CD4-positive, alpha-beta memory T cell (primary cell): Measurements from ENCODE around the gene PLXNA3. TPM values are rescaled to one million over a fixed set of nuclear protein-coding genes. Genes with fewer than 3 reads are reported as not detected.

Experiments used
- CTCF ChIA-PET: fragments of 350-600 bp; sonication (Branson Sonifier 250); formaldehyde crosslinking; loops from one replicate; lab custom pipeline; 2021; ENCODE audit warnings: inconsistent platforms; ENCODE audit not compliant: partially characterized antibody; lab: Charles Lee
- POLR2A ChIA-PET: fragments of 350-600 bp; sonication (Branson Sonifier 250); formaldehyde crosslinking; loops from one replicate; lab custom pipeline; 2021; ENCODE audit not compliant: partially characterized antibody; lab: Charles Lee
- DNase-seq, 5 donors: peaks; one replicate each; pipeline versions ENCODE4 v3.0.0 to v3.0.0-alpha.2; 2020 to 2022; ENCODE audit warnings: mixed read lengths in 1 of 5
- H3K27ac ChIP-seq: one replicate; pipeline ENCODE4 v1.7.0; 2013; ENCODE audit warnings: low read depth, low read length
- H3K27me3 ChIP-seq: 2 replicates; pipeline ENCODE4 v1.7.0; 2013; ENCODE audit warnings: mild to moderate bottlenecking, low read length, moderate library complexity; ENCODE audit not compliant: insufficient read depth
- H3K36me3 ChIP-seq: 2 replicates; pipeline ENCODE4 v1.7.0; 2013; ENCODE audit warnings: mild to moderate bottlenecking, low read length, moderate library complexity; ENCODE audit not compliant: insufficient read depth
- H3K4me1 ChIP-seq: 2 replicates; pipeline ENCODE4 v1.7.0; 2013; ENCODE audit warnings: mild to moderate bottlenecking, low read length, moderate library complexity; ENCODE audit not compliant: insufficient read depth
- H3K4me3 ChIP-seq, 2 donors: one replicate each; pipeline ENCODE4 v1.7.0; 2013; ENCODE audit warnings: low read length in 2 of 2, mild to moderate bottlenecking in 1 of 2
- H3K9me3 ChIP-seq, 2 donors: one replicate each; pipeline ENCODE4 v1.7.0; 2013; ENCODE audit warnings: low read length in 2 of 2, control low read depth in 1 of 2; ENCODE audit not compliant: control insufficient read depth in 1 of 2
- H3K27ac Mint-ChIP-seq, 7 donors: one replicate each; pipeline ENCODE4 v1.8.0; 2020 to 2021; ENCODE audit warnings: mixed read lengths in 7 of 7, mild to moderate bottlenecking in 6 of 7, inconsistent platforms in 3 of 7, moderate library complexity in 3 of 7
- H3K27me3 Mint-ChIP-seq, 2 donors: one replicate each; pipeline ENCODE4 v1.8.0; 2020 to 2021; ENCODE audit warnings: mixed read lengths in 2 of 2
- H3K36me3 Mint-ChIP-seq, 2 donors: one replicate each; pipeline ENCODE4 v1.8.0; 2020 to 2021; ENCODE audit warnings: mixed read lengths in 2 of 2, inconsistent platforms in 1 of 2, mild to moderate bottlenecking in 1 of 2
- H3K4me1 Mint-ChIP-seq, 4 donors: one replicate each; pipeline ENCODE4 v1.8.0; 2020 to 2021; ENCODE audit warnings: mixed read lengths in 4 of 4, mild to moderate bottlenecking in 1 of 4
- H3K4me3 Mint-ChIP-seq, 8 donors: one replicate each; pipeline ENCODE4 v1.8.0; 2020 to 2021; ENCODE audit warnings: mixed read lengths in 8 of 8, mild to moderate bottlenecking in 7 of 8, moderate library complexity in 6 of 8, inconsistent platforms in 3 of 8
- H3K9me3 Mint-ChIP-seq, 8 donors: one replicate each; pipeline ENCODE4 v1.8.0; 2020 to 2021; ENCODE audit warnings: mixed read lengths in 8 of 8, mild to moderate bottlenecking in 5 of 8, inconsistent platforms in 3 of 8, moderate library complexity in 1 of 8
- intact Hi-C: fragments of 100-400 bp; cut with micrococcal nuclease; formaldehyde crosslinking; loops from one replicate; pipeline ENCODE4 v1.15.1; 2023
- polyA plus RNA-seq, 2 donors: library from polyadenylated mRNA; unstranded; fragments of 300-500 nt; fragmentation: Illumina TruSeq; gene quantifications; one replicate each; pipeline ENCODE4 v1.2.3, GENCODE V29; 2021
- total RNA-seq, 2 experiments: library from RNA; stranded (reverse); gene quantifications; one replicate each; pipeline ENCODE4 v1.2.3, GENCODE V29; 2021

PLXNA3 gene
- total and polyA plus RNA-seq, 4 experiments from 2014 or later, result 0.29 to 90.3 (median 40.0) TPM

- peaks cover 7 to 51% (median 23%) of the 10 kb centered on the region in 4 donors for H3K4me1 Mint-ChIP-seq
- intact Hi-C loops, result loop anchor here (2.0 to 5.0 kb wide), 3 partner anchors 15 to 48 kb away; partner anchors contain the start of genes ATP6AP1, LAGE3 and SLC10A3
- peak within 1 kb of the TSS; percentile 3 to 45 for H3K4me3 ChIP-seq
- H3K4me3 Mint-ChIP-seq, result peak within 1 kb of the TSS; percentile 63 to 86 (median 77)
- ChIA-PET POLR2A (interaction anchor here (0.6 to 8.5 kb wide), 6 partner anchors 13 to 46 kb away, joined by 3 to 42 read pairs (median 4); partner anchors contain the start of genes PLXNA3, RPL10 and SLC10A3), CTCF (no interaction called here)
- DNase-seq, result peak; percentile 59 to 67 (median 62)
- peaks cover 8% of the 10 kb centered on the region for H3K36me3 ChIP-seq
- H3K27ac Mint-ChIP-seq, result peak within 1 kb of the TSS; percentile 81 to 95 (median 89)
- H3K27me3 ChIP-seq, result no peaks in the 10 kb centered on the region
- H3K4me1 ChIP-seq, result peaks cover 49% of the 10 kb centered on the region
- H3K9me3 Mint-ChIP-seq, result no peaks in the 10 kb centered on the region
- H3K36me3 Mint-ChIP-seq, result peaks cover 3 to 20% of the 10 kb centered on the region in 2 donors
- no peaks in the 10 kb centered on the region for H3K27me3 Mint-ChIP-seq
- no peaks in the 10 kb centered on the region for H3K9me3 ChIP-seq
- H3K27ac ChIP-seq, result peak within 1 kb of the TSS; percentile 69
Measured at GRCh38 chrX:154443992-154444754, 13.9 kb upstream of the PLXNA3 start, which contains the start of gene FAM50A. Gene FAM50A (plus strand): TSS chrX:154444141. CDS start chrX:154444236, 95 bp downstream.

- POLR2A ChIA-PET, result interaction anchor here (0.6 to 8.5 kb wide), 4 partner anchors 13 to 45 kb away, joined by 3 to 42 read pairs (median 6); partner anchors contain the start of genes PLXNA3 and SLC10A3
- Histone ChIP-seq H3K27ac (peak overlapping the region; percentile 67), H3K36me3 (peaks cover 9% of the 10 kb centered on the region), H3K4me3 (peak overlapping the region; percentile 3 to 45), H3K27me3 (no peaks in the 10 kb centered on the region), H3K4me1 (peaks cover 49% of the 10 kb centered on the region), H3K9me3 (no peaks in the 10 kb centered on the region)
- Mint-ChIP-seq H3K4me1 (peaks cover 7 to 48% (median 23%) of the 10 kb centered on the region in 4 donors), H3K27ac (peak overlapping the region in 5 of 7 donors; percentile 4 to 68 (median 22)), H3K4me3 (peak overlapping the region; percentile 3 to 58 (median 29)), H3K36me3 (peaks cover 3 to 20% of the 10 kb centered on the region in 2 donors), H3K9me3 (no peaks in the 10 kb centered on the region), H3K27me3 (no peaks in the 10 kb centered on the region)
- CTCF ChIA-PET, result interaction anchor here (0.7 kb wide), 1 partner anchor 30 kb away, joined by 3 read pairs; no protein-coding TSS in a partner anchor
- intact Hi-C loops, result loop anchor here (2.0 to 5.0 kb wide), 3 partner anchors 16 to 48 kb away; partner anchors contain the start of genes ATP6AP1, LAGE3 and SLC10A3
- DNase-seq, result no peak
Measured at GRCh38 chrX:154444755-154445246, 13.3 kb upstream of the PLXNA3 start.

GRCh38 chrX:154445776-154446175, 12.3 kb upstream of the PLXNA3 start:
- peaks cover 42% of the 10 kb centered on the region for H3K4me1 ChIP-seq
- H3K9me3 ChIP-seq, result no peaks in the 10 kb centered on the region
- POLR2A ChIA-PET, result interaction anchor here (0.9 to 8.5 kb wide), 4 partner anchors 13 to 48 kb away, joined by 4 to 42 read pairs (median 4); partner anchors contain the start of genes PLXNA3 and RPL10
- DNase-seq, result no peak
- Mint-ChIP-seq H3K9me3 (no peaks in the 10 kb centered on the region), H3K27me3 (no peaks in the 10 kb centered on the region), H3K4me3 (peak overlapping the region in 1 of 8 donors; percentile 35), H3K36me3 (peaks cover 3 to 22% of the 10 kb centered on the region in 2 donors), H3K4me1 (peaks cover 7 to 48% (median 19%) of the 10 kb centered on the region in 4 donors), H3K27ac (peak overlapping the region in 2 of 7 donors; percentile 52 to 61)
- CTCF ChIA-PET, result interaction anchor here (1.1 kb wide), 1 partner anchor 47 kb away, joined by 3 read pairs; the partner anchor contains the start of gene RPL10
- H3K27me3 ChIP-seq, result no peaks in the 10 kb centered on the region
- peaks cover 12% of the 10 kb centered on the region for H3K36me3 ChIP-seq
- intact Hi-C loops, result loop anchor here (2.0 kb wide), 1 partner anchor 17 kb away; the partner anchor contains the start of gene ATP6AP1
- H3K4me3 ChIP-seq, result no peak overlapping the region
- no peak overlapping the region for H3K27ac ChIP-seq

- H3K27me3 ChIP-seq, result no peaks in the 10 kb centered on the region
- H3K9me3 ChIP-seq, result no peaks in the 10 kb centered on the region
- H3K27ac Mint-ChIP-seq, result peak overlapping the region in 1 of 7 donors; percentile 68
- CTCF ChIA-PET, result interaction anchor here (1.1 kb wide), 1 partner anchor 47 kb away, joined by 3 read pairs; the partner anchor contains the start of gene RPL10
- no peaks in the 10 kb centered on the region for H3K9me3 Mint-ChIP-seq
- peaks cover 3 to 18% of the 10 kb centered on the region in 2 donors for H3K36me3 Mint-ChIP-seq
- peaks cover 7 to 41% (median 14%) of the 10 kb centered on the region in 4 donors for H3K4me1 Mint-ChIP-seq
- no peaks in the 10 kb centered on the region for H3K27me3 Mint-ChIP-seq
- no peak overlapping the region for H3K4me3 Mint-ChIP-seq
- H3K36me3 ChIP-seq, result peaks cover 13% of the 10 kb centered on the region
- H3K27ac ChIP-seq, result no peak overlapping the region
- intact Hi-C loops, result no loop called here
- POLR2A ChIA-PET, result interaction anchor here (0.9 to 8.5 kb wide), 4 partner anchors 12 to 48 kb away, joined by 3 to 42 read pairs (median 4); partner anchors contain the start of genes PLXNA3, RPL10 and TAFAZZIN
- H3K4me1 ChIP-seq, result peaks cover 36% of the 10 kb centered on the region
- H3K4me3 ChIP-seq, result no peak overlapping the region
- DNase-seq, result no peak
Measured at GRCh38 chrX:154446430-154446829, 11.7 kb upstream of the PLXNA3 start.

GRCh38 chrX:154448484-154448883, 9.6 kb upstream of the PLXNA3 start:
- no peak overlapping the region for H3K27ac Mint-ChIP-seq
- H3K9me3 Mint-ChIP-seq, result no peaks in the 10 kb centered on the region
- CTCF ChIA-PET, result no interaction called here

GRCh38 chrX:154449618-154450017, 8.5 kb upstream of the PLXNA3 start:
- peaks cover 13% of the 10 kb centered on the region for H3K36me3 ChIP-seq
- Mint-ChIP-seq H3K27ac (no peak overlapping the region), H3K4me1 (peaks cover 0 to 20% (median 3%) of the 10 kb centered on the region in 4 donors), H3K27me3 (no peaks in the 10 kb centered on the region), H3K36me3 (peaks cover 3 to 12% of the 10 kb centered on the region in 2 donors), H3K4me3 (no peak overlapping the region), H3K9me3 (peaks cover 0 to 4% (median 0%) of the 10 kb centered on the region in 8 donors)
- no peak for DNase-seq
- peaks cover 15% of the 10 kb centered on the region for H3K4me1 ChIP-seq
- CTCF ChIA-PET, result no interaction called here
- intact Hi-C loops, result no loop called here
- no peaks in the 10 kb centered on the region for H3K9me3 ChIP-seq
- POLR2A ChIA-PET, result interaction anchor here (1.4 kb wide), 1 partner anchor 11 kb away, joined by 3 read pairs; no protein-coding TSS in a partner anchor
- H3K27ac ChIP-seq, result no peak overlapping the region
- no peak overlapping the region for H3K4me3 ChIP-seq
- no peaks in the 10 kb centered on the region for H3K27me3 ChIP-seq

More at GRCh38 chrX:154448484-154448883, 9.6 kb upstream of the PLXNA3 start:
- H3K36me3 Mint-ChIP-seq, result peaks cover 3 to 12% of the 10 kb centered on the region in 2 donors
- Histone ChIP-seq H3K9me3 (no peaks in the 10 kb centered on the region), H3K36me3 (peaks cover 13% of the 10 kb centered on the region), H3K4me3 (no peak overlapping the region), H3K4me1 (peaks cover 18% of the 10 kb centered on the region), H3K27ac (no peak overlapping the region), H3K27me3 (no peaks in the 10 kb centered on the region)
- H3K27me3 Mint-ChIP-seq, result no peaks in the 10 kb centered on the region
- POLR2A ChIA-PET, result interaction anchor here (8.5 kb wide), 1 partner anchor 10 kb away, joined by 42 read pairs; the partner anchor contains the start of gene PLXNA3
- H3K4me3 Mint-ChIP-seq, result no peak overlapping the region
- H3K4me1 Mint-ChIP-seq, result peaks cover 3 to 22% (median 3%) of the 10 kb centered on the region in 4 donors
- DNase-seq, result no peak
- intact Hi-C loops, result no loop called here
